CD4-positive, alpha-beta T cell treated with Interleukin-15 for 1 hour (primary cell): ENCODE measurements around the gene IL3.
"Not testable (repeated sequence)": the region's sequence is repeated elsewhere in the genome, so short reads cannot be mapped to it uniquely, and the experiment has no call there.

Source experiments
- DNase-seq: peaks from one replicate; pipeline ENCODE4 v3.0.0-alpha.2; 2020

The IL3 gene

GRCh38 chr5:132098151-132098594 lies 37.7 kb downstream of the IL3 start:
- DNase-seq, result no peak

- DNase-seq, result no peak
These were observed 38.2 kb downstream of the IL3 start for GRCh38 chr5:132098621-132099020.

- DNase-seq, result peak; percentile 25
These were observed 38.8 kb downstream of the IL3 start for GRCh38 chr5:132099076-132099748.

GRCh38 chr5:132099905-132100304 lies 39.5 kb downstream of the IL3 start:
- DNase-seq, result no peak

GRCh38 chr5:132100672-132101261 lies 40.3 kb downstream of the IL3 start:
- DNase-seq, result no peak

- DNase-seq, result no peak
These were observed 41.0 kb downstream of the IL3 start for GRCh38 chr5:132101385-132101880.

GRCh38 chr5:132102101-132102701 lies 41.7 kb downstream of the IL3 start:
- DNase-seq, result peak; percentile 25

- no peak for DNase-seq
These were observed 42.5 kb downstream of the IL3 start for GRCh38 chr5:132102944-132103331.

GRCh38 chr5:132103332-132103951 lies 43.0 kb downstream of the IL3 start:
- peak; percentile 83 for DNase-seq

GRCh38 chr5:132103969-132104391 lies 43.5 kb downstream of the IL3 start:
- DNase-seq, result no peak

GRCh38 chr5:132104556-132104955 lies 44.1 kb downstream of the IL3 start:
- DNase-seq, result no peak

GRCh38 chr5:132105688-132106087 lies 45.2 kb downstream of the IL3 start:
- DNase-seq, result no peak

- not testable (repeated sequence) for DNase-seq
These were observed 48.0 kb downstream of the IL3 start for GRCh38 chr5:132108495-132108894.

GRCh38 chr5:132108957-132109356 lies 48.5 kb downstream of the IL3 start:
- DNase-seq, result not testable (repeated sequence)

- no peak for DNase-seq
These were observed 49.1 kb downstream of the IL3 start for GRCh38 chr5:132109494-132110053.

- no peak for DNase-seq
These were observed 49.7 kb downstream of the IL3 start for GRCh38 chr5:132110195-132110594.

GRCh38 chr5:132110930-132111329 lies 50.5 kb downstream of the IL3 start:
- no peak for DNase-seq

GRCh38 chr5:132112111-132112510 lies 51.7 kb downstream of the IL3 start:
- DNase-seq, result no peak
